Glomerular visceral epithelial cell (primary cell): Measurements from ENCODE around the gene EME1.
"Not testable (repeated sequence)": the region's sequence is repeated elsewhere in the genome, so short reads cannot be mapped to it uniquely, and the experiment has no call there.

Experiments
- DNase-seq: peaks from one replicate; pipeline ENCODE4 v3.0.0-alpha.2; 2016; ENCODE audit errors: extremely low spot score

The EME1 gene

DNA sequence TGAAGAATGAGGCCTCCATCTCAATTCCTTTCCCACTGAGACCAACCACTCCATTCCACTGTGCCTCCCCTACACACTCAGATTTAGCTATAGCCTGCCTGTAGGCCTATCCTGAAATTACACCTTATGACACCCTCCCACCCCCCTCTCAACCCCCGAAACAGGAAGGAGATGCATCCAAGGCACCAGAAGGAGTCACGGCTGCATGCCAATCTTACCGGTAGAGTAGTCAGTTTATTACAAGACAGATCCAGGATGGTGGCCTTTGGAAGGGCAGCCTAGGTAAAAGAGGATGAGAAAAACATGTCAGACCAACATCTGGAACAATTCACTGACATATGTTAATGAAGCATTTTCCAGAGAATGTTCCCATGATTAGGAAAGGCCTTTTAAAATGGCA, 21.7 kb downstream of the EME1 start:
- no peak for DNase-seq

GRCh38 chr17:50396261-50397110, 23.5 kb downstream of the EME1 start:
- peak; percentile 51 for DNase-seq

DNA sequence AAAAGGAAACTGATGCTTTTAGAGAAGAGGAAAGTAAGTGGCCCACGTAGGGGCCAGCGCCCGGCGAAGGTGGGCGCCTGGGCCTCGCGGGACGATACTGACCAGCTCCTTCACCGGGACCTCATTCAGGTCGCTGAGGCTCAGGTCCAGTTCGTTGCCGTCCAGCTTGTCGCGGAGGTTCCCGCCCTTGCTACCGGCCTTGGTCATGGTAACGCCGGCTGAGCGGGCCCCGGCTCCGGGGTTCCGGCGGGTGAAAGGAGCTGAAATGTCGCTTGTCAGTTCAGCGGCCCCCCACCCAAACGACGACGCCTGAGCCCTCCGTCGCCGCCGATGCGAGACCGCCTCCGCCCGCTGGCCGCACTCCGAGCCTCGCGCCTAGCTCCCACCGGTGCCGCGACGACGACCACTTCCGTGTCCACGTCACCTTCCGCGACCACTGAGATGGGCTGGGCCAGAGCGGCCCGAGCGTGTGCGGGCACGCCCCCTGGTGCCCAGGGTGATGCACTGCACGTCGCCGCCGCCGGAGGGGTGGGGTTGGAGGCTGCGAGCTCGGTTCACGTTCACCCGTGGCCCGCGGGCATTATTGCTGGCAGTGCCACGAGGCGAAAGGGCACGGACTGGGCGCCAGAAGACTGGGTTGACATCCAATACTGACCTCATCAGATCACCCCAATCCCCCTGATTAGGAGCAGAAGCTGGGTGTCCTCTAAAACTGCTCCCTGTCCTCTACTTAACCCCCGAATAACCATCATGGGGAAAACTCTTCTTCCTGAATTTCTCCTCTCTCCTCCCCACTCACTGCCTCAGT, 24.3 kb downstream of the EME1 start, which contains the start of gene LRRC59:
LRRC59 (minus strand) TSS at position 413 of the 808 bp plus-strand sequence; CDS start at position 207, 206 bp downstream.
- DNase-seq, result peak; percentile 87

DNA sequence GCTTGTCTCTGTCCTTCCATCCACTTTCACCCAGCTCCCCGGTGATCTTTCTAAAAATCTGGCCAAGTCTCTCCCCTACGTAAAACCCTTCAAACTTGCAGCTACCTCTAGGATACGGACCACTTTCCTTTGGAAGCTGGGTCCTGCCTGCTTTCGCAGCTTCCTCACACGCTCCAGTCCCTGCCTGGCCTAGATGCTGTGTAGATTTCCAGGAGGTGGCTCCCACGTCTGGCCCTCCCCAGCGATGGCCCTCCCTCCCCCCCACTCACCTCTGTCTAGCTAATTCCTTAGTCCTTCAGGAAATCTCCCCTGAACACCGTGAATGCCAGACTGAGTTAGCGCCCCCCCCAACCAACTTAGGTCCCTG, 24.9 kb downstream of the EME1 start:
- DNase-seq, result no peak

DNA sequence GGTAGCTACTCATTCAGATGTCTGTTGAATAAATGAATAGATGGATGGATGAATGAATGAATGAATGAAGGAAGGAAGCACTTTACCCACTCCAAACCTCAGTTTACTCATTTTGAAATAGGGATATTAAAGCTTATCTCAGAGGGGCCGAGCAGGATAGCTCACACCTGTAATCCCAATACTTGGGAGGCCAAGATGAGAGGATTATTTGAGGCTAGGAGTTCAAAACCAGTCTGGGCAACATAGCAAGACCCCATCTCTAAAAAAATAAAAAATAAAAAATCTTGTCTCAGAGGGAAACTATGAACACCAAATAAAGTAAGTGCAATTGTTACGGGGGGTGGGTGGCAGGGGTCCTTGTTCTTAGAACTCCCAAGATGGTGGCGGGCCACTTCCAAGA, 25.6 kb downstream of the EME1 start:
- not testable (repeated sequence) for DNase-seq

DNA sequence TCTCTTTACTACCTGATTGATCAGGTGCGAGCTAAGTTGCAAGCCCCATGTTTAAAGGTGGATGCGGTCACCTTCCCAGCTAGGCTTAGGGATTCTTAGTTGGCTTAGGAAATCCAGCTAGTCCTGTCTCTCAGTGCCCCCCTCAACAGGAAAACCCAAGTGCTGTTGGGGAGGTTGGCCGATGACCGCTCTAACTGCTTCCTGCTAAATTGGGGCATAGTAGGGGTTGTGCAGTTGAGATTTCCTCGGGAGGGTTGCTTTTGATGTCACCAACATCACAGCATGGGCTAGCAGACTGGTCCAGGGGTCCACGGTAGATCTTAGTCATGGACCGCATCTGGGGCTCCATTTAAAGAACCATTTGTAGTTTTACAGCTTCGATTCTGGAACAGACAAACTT, 26.6 kb downstream of the EME1 start:
- not testable (repeated sequence) for DNase-seq

DNA sequence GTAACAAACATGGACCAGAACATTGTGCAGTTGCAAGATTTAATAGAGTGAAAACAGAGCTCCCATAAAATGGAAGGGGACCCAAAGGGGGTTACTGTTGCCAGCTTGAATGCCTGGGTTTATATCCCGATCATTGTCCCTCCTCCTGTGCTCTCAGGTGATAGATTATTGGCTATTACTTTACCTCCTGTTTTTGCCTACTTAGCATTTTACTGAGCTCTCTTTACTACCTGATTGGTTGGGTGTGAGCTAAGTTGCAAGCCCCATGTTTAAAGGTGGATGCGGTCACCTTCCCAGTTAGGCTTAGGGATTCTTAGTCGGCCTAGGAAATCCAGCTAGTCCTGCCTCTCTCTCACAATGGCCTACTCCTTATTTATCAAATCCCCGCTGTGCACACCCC, 32.3 kb downstream of the EME1 start:
- not testable (repeated sequence) for DNase-seq

- DNase-seq, result no peak
Observed at GRCh38 chr17:50406578-50406977, 33.5 kb downstream of the EME1 start.

- no peak for DNase-seq
Observed at GRCh38 chr17:50407921-50408320, 34.9 kb downstream of the EME1 start.

DNA sequence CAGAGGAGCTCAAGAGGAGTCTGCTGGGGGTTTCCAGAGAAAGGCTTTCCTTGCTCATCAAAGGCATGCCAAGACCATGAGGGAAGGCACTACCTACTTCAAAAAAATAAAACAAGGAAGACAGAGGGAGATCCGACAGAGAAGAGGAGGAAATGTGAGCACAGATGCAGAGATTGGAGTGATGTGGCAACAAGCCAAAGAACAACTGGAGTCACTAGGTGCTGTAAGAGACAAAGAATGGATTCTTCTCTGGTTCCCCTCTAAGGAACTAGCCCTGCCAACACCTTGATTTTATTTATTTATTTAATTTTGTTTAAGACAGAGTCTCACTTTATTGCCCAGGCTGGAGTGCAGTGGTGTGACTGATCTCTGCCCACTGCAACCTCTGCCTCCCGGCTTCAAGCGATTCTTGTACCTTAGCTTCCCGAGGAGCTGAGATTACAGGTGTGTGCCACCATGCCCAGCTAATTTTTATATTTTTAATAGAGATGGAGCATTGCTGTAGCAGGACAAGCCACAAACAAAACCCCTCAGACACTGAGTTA, 39.2 kb downstream of the EME1 start:
- DNase-seq, result no peak

GRCh38 chr17:50414808-50415207, 41.8 kb downstream of the EME1 start:
- DNase-seq, result no peak

DNA sequence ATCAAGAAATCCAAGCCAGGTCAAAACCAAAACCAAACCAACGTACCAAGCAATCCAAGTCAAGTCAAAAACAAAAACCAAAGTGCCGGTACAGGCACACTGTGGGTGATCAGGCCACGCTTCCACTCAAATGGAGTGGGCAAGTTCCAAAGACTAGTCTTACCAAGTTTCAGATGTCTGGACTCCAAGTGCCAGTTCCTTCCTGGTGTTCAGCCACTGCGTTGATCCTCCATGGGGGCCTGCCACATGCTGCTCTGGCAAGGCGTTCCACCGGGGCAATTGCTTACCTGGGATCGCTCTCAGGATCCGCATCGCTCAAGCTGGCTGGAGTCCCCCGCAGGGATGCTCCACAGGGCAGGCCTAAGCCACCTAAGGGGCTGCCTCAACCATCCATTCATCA, 46.5 kb downstream of the EME1 start:
- not testable (repeated sequence) for DNase-seq

GRCh38 chr17:50420419-50421112, 47.5 kb downstream of the EME1 start:
- DNase-seq, result no peak

GRCh38 chr17:50421308-50422051, 48.5 kb downstream of the EME1 start:
- DNase-seq, result no peak

GRCh38 chr17:50422738-50423137, 49.7 kb downstream of the EME1 start:
- no peak for DNase-seq

- peak; percentile 94 for DNase-seq
Observed at GRCh38 chr17:50423553-50424159, 50.6 kb downstream of the EME1 start.

- DNase-seq, result no peak
Observed at GRCh38 chr17:50424246-50424995, 51.4 kb downstream of the EME1 start.

DNA sequence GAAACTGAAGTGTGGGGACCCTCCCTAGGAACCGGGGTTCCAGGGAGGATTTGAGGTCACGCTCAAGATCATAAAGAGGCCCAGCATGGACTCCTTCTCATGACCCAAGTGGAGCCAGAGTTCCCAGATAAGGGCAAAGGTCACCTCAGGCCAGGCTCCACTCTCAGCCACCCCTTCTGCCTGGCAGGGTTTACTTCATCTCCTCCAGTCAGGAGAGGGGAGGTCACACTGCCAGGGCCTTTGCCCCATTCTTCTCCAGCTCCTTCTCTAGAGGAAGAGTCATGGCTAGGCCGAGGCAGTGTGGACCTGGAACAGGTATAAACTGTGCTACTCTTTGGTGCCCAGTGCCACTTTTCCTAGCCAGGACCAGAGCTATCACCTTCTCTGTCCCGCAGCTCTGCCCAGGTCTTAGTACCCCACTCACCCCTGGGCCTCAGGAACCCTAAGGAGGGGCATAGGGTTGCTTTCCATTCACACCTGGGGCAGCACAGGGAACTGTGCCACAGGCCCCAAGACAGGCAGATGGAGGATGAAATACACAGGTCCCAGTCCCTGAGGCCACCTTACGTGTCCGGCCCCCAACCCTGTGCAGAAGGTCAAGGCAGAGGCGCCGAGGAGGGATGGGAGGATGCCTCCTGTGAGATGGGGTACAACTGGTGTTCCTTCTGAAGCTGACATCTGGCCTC, 52.1 kb downstream of the EME1 start:
- DNase-seq, result no peak

- DNase-seq, result peak; percentile 72
Observed at GRCh38 chr17:50425682-50426471, 52.8 kb downstream of the EME1 start, which contains the start of gene ACSF2. ACSF2 (plus strand) TSS chr17:50426218; CDS start chr17:50426262, 44 bp downstream.
